Measurements from ENCODE around the gene STARD7.

DNA sequence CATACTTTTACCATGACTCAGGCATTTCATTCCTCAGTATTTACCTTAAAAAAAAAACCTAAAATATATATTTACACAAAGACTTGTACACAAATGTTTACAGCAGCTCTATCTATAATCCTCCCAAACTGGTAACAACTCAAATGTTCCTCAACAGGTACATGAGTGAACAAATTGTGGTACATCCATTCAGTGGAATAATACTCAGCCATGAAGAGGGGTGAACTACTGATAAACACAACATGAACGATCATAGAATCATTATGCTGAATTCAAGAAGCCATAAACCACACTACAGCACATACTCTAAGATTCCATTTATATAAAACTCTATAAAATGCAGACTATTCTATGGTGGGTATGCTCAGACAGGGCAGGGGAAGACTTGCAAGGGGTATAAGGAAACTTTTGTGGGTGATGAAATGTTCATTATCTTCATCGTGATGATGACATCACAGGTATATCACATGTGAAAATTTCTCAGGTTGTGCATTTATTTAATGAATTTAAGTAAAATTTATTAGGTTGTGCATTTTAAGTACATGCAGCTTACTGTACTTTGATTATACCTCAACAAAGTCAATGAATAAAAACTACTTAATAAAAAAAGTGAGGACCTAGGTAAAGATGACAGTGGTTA lies 38.6 kb downstream of the STARD7 start:
- TF ChIP-seq, protein P1, sequence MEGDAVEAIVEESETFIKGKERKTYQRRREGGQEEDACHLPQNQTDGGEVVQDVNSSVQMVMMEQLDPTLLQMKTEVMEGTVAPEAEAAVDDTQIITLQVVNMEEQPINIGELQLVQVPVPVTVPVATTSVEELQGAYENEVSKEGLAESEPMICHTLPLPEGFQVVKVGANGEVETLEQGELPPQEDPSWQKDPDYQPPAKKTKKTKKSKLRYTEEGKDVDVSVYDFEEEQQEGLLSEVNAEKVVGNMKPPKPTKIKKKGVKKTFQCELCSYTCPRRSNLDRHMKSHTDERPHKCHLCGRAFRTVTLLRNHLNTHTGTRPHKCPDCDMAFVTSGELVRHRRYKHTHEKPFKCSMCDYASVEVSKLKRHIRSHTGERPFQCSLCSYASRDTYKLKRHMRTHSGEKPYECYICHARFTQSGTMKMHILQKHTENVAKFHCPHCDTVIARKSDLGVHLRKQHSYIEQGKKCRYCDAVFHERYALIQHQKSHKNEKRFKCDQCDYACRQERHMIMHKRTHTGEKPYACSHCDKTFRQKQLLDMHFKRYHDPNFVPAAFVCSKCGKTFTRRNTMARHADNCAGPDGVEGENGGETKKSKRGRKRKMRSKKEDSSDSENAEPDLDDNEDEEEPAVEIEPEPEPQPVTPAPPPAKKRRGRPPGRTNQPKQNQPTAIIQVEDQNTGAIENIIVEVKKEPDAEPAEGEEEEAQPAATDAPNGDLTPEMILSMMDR (IDR thresholded peaks at IDR 0.05; ENCODE audit: low read depth, low read length, missing input control): no peak
- TF ChIP-seq, protein P2, sequence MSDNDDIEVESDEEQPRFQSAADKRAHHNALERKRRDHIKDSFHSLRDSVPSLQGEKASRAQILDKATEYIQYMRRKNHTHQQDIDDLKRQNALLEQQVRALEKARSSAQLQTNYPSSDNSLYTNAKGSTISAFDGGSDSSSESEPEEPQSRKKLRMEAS (IDR thresholded peaks at IDR 0.05): no peak
- TF ChIP-seq, protein P3, sequence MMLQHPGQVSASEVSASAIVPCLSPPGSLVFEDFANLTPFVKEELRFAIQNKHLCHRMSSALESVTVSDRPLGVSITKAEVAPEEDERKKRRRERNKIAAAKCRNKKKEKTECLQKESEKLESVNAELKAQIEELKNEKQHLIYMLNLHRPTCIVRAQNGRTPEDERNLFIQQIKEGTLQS (IDR thresholded peaks at IDR 0.05): no peak
- TF ChIP-seq, protein P4, sequence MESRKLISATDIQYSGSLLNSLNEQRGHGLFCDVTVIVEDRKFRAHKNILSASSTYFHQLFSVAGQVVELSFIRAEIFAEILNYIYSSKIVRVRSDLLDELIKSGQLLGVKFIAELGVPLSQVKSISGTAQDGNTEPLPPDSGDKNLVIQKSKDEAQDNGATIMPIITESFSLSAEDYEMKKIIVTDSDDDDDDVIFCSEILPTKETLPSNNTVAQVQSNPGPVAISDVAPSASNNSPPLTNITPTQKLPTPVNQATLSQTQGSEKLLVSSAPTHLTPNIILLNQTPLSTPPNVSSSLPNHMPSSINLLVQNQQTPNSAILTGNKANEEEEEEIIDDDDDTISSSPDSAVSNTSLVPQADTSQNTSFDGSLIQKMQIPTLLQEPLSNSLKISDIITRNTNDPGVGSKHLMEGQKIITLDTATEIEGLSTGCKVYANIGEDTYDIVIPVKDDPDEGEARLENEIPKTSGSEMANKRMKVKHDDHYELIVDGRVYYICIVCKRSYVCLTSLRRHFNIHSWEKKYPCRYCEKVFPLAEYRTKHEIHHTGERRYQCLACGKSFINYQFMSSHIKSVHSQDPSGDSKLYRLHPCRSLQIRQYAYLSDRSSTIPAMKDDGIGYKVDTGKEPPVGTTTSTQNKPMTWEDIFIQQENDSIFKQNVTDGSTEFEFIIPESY (IDR thresholded peaks at IDR 0.05): no peak
- no peak for TF ChIP-seq HNF4A (conservative IDR thresholded peaks at IDR 0.05)

Data from liver (tissue), 3 donors.